ENCODE results near the gene ERI3. TPM values are rescaled to one million over a fixed set of nuclear protein-coding genes. Genes with fewer than 3 reads are reported as not detected.

Gene ERI3
- total RNA-seq, 1 experiment from 2014 or later: 141 TPM

- in situ Hi-C loops (cut with HindIII; ENCODE audit: low pct_unique_long_range_greater_than_20kb, low sequenced_read_pairs): no loop called here
- no peak for DNase-seq (ENCODE audit: low read depth)
Observed at GRCh38 chr1:44296806-44297205, 58.3 kb downstream of the ERI3 start.

- DNase-seq (ENCODE audit: low read depth): no peak
- in situ Hi-C loops (cut with HindIII; ENCODE audit: low pct_unique_long_range_greater_than_20kb, low sequenced_read_pairs): no loop called here
Observed at GRCh38 chr1:44296086-44296485, 59.0 kb downstream of the ERI3 start.

- in situ Hi-C loops (cut with HindIII; ENCODE audit: low pct_unique_long_range_greater_than_20kb, low sequenced_read_pairs): no loop called here
- no peak for DNase-seq (ENCODE audit: low read depth)
Observed at GRCh38 chr1:44294588-44295007, 60.5 kb downstream of the ERI3 start.

- in situ Hi-C loops (cut with HindIII; ENCODE audit: low pct_unique_long_range_greater_than_20kb, low sequenced_read_pairs): no loop called here
- no peak for DNase-seq (ENCODE audit: low read depth)
Observed at GRCh38 chr1:44293761-44294315, 61.2 kb downstream of the ERI3 start.

- in situ Hi-C loops (cut with HindIII; ENCODE audit: low pct_unique_long_range_greater_than_20kb, low sequenced_read_pairs): no loop called here
- no peak for DNase-seq (ENCODE audit: low read depth)
Observed at GRCh38 chr1:44292651-44293050, 62.4 kb downstream of the ERI3 start.

GRCh38 chr1:44290250-44291094 lies 64.6 kb downstream of the ERI3 start:
- no peak for DNase-seq (ENCODE audit: low read depth)
- in situ Hi-C loops (cut with HindIII; ENCODE audit: low pct_unique_long_range_greater_than_20kb, low sequenced_read_pairs): no loop called here

GRCh38 chr1:44289530-44289929 lies 65.5 kb downstream of the ERI3 start:
- in situ Hi-C loops (cut with HindIII; ENCODE audit: low pct_unique_long_range_greater_than_20kb, low sequenced_read_pairs): no loop called here
- DNase-seq (ENCODE audit: low read depth): no peak

- DNase-seq (ENCODE audit: low read depth): no peak
- in situ Hi-C loops (cut with HindIII; ENCODE audit: low pct_unique_long_range_greater_than_20kb, low sequenced_read_pairs): no loop called here
Observed at GRCh38 chr1:44288883-44289282, 66.2 kb downstream of the ERI3 start.

GRCh38 chr1:44284184-44284583 lies 70.9 kb downstream of the ERI3 start:
- DNase-seq (ENCODE audit: low read depth): no peak
- in situ Hi-C loops (cut with HindIII; ENCODE audit: low pct_unique_long_range_greater_than_20kb, low sequenced_read_pairs): no loop called here

GRCh38 chr1:44283524-44284173 lies 71.4 kb downstream of the ERI3 start:
- no peak for DNase-seq (ENCODE audit: low read depth)
- in situ Hi-C loops (cut with HindIII; ENCODE audit: low pct_unique_long_range_greater_than_20kb, low sequenced_read_pairs): no loop called here

GRCh38 chr1:44282704-44283426 lies 72.2 kb downstream of the ERI3 start:
- DNase-seq (ENCODE audit: low read depth): no peak
- in situ Hi-C loops (cut with HindIII; ENCODE audit: low pct_unique_long_range_greater_than_20kb, low sequenced_read_pairs): no loop called here

GRCh38 chr1:44281962-44282703 lies 72.9 kb downstream of the ERI3 start:
- no peak for DNase-seq (ENCODE audit: low read depth)
- in situ Hi-C loops (cut with HindIII; ENCODE audit: low pct_unique_long_range_greater_than_20kb, low sequenced_read_pairs): no loop called here

GRCh38 chr1:44276901-44277300 lies 78.2 kb downstream of the ERI3 start:
- in situ Hi-C loops (cut with HindIII; ENCODE audit: low pct_unique_long_range_greater_than_20kb, low sequenced_read_pairs): no loop called here
- no peak for DNase-seq (ENCODE audit: low read depth)

- in situ Hi-C loops (cut with HindIII; ENCODE audit: low pct_unique_long_range_greater_than_20kb, low sequenced_read_pairs): no loop called here
- DNase-seq (ENCODE audit: low read depth): no peak
Observed at GRCh38 chr1:44275991-44276405, 79.1 kb downstream of the ERI3 start.

- DNase-seq (ENCODE audit: low read depth): no peak
- in situ Hi-C loops (cut with HindIII; ENCODE audit: low pct_unique_long_range_greater_than_20kb, low sequenced_read_pairs): no loop called here
Observed at GRCh38 chr1:44275296-44275962, 79.6 kb downstream of the ERI3 start.

- in situ Hi-C loops (cut with HindIII; ENCODE audit: low pct_unique_long_range_greater_than_20kb, low sequenced_read_pairs): no loop called here
- DNase-seq (ENCODE audit: low read depth): no peak
Observed at GRCh38 chr1:44273560-44274350, 81.3 kb downstream of the ERI3 start.

GRCh38 chr1:44272992-44273391 lies 82.1 kb downstream of the ERI3 start:
- in situ Hi-C loops (cut with HindIII; ENCODE audit: low pct_unique_long_range_greater_than_20kb, low sequenced_read_pairs): no loop called here
- no peak for DNase-seq (ENCODE audit: low read depth)

Data from Caki2 (cell line).